LNCaP clone FGC (cell line): ENCODE data around the gene ALKBH5.

Source experiments
- DNase-seq: peaks from one replicate; pipeline ENCODE4 v3.0.0-alpha.2; 2011; ENCODE audit warnings: low read depth
- H3K4me3 ChIP-seq: 2 replicates; pipeline ENCODE4 v1.5.1; 2011; ENCODE audit warnings: mild to moderate bottlenecking, low read depth, low read length, control low read depth
- CTCF ChIP-seq: IDR thresholded peaks from 2 replicates; pipeline ENCODE4 v1.5.1; 2012; ENCODE audit warnings: mild to moderate bottlenecking; ENCODE audit not compliant: control insufficient read depth, insufficient read depth; ENCODE audit errors: extremely low read depth

Gene ALKBH5

GRCh38 chr17:18246880-18247612 is 63.4 kb downstream of the ALKBH5 start:
- no peak for DNase-seq
- TF ChIP-seq CTCF, result no peak
- no peak overlapping the region for H3K4me3 ChIP-seq

DNA sequence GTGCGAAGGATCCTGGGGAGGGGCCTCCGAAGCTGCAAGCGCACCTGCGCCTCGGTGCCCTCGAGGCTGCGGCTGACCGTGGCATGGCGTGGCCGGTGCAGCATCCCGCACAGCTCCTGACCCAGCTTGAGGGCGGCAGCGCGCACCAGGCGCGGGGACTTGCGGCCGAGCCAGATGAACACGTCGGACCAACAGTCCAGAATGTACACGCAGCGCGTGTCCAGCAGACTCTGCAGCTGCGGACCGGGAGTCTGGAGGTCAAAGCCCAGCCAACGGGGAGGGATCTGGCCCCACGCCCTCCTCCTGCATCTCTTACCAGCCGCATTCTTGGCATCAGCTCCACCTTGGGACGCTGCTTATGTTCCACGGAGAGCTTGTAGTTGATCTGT is 64.0 kb downstream of the ALKBH5 start:
- DNase-seq, result no peak
- no peak for TF ChIP-seq CTCF
- no peak overlapping the region for H3K4me3 ChIP-seq

- DNase-seq, result no peak
These were observed 64.7 kb downstream of the ALKBH5 start for GRCh38 chr17:18248300-18248731.

DNA sequence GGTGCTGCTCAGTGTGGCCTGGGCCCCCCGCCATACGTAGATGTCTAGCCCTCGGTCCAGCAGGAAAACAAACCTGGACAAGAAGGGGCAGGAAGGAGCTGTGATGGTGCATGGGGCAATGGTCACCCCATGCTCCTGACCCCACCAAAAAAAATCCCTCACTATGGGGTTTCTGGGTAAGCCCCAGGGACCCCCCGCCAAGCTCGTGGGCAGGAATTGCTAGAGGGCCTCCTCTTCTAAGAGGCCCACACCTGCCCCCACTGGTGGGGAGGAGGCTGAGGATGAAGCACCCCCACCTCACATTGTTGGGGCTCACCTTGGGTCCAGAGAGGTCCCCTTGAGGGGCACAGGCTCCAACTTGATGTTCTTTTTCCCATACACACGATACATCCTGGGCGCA is 65.2 kb downstream of the ALKBH5 start:
- TF ChIP-seq CTCF, result no peak
- DNase-seq, result no peak
- no peak overlapping the region for H3K4me3 ChIP-seq

More at GRCh38 chr17:18248300-18248731, 64.7 kb downstream of the ALKBH5 start:
- no peak overlapping the region for H3K4me3 ChIP-seq
- TF ChIP-seq CTCF, result peak; percentile 73

- TF ChIP-seq CTCF, result no peak
- H3K4me3 ChIP-seq, result no peak overlapping the region
- peak; percentile 76 for DNase-seq
These were observed 66.6 kb downstream of the ALKBH5 start for GRCh38 chr17:18250259-18250658.

GRCh38 chr17:18250708-18251107 is 67.1 kb downstream of the ALKBH5 start:
- TF ChIP-seq CTCF, result no peak
- no peak overlapping the region for H3K4me3 ChIP-seq
- no peak for DNase-seq

GRCh38 chr17:18251204-18251603 is 67.6 kb downstream of the ALKBH5 start:
- no peak overlapping the region for H3K4me3 ChIP-seq
- no peak for DNase-seq
- no peak for TF ChIP-seq CTCF
